Fibroblast of villous mesenchyme (primary cell): ENCODE measurements around the gene FYCO1. TPM values are rescaled to one million over a fixed set of nuclear protein-coding genes. Genes with fewer than 3 reads are reported as not detected.
A peak's percentile ranks its signal among the peaks of the same experiment; 100 is the strongest.

Experiments
- DNase-seq: peaks from one replicate; pipeline ENCODE4 v3.0.0-alpha.2; 2010; ENCODE audit warnings: low read depth
- H3K4me3 ChIP-seq: 2 replicates; pipeline ENCODE4 v1.5.1; 2011; ENCODE audit warnings: low read depth, mild to moderate bottlenecking, low read length
- CTCF ChIP-seq: IDR thresholded peaks from 2 replicates; pipeline ENCODE4 v1.5.1; 2012; ENCODE audit warnings: low read depth, mild to moderate bottlenecking, low read length; ENCODE audit not compliant: insufficient read depth
- total RNA-seq: library from RNA; depleted of rRNA; stranded (reverse); fragments of >200 nt; gene quantifications from 2 replicates; pipeline ENCODE4 v1.2.3, GENCODE V29; 2012

The FYCO1 gene
- total RNA-seq, 1 donor = 23.7 TPM

GRCh38 chr3:45994419-45995235, 997 bp downstream of the FYCO1 start:
- no peak for DNase-seq
- peak overlapping the region; percentile 91 for H3K4me3 ChIP-seq
- TF ChIP-seq CTCF = no peak

GRCh38 chr3:45993421-45994027, 2.1 kb downstream of the FYCO1 start:
- no peak for DNase-seq

GRCh38 chr3:45992821-45993221, 2.8 kb downstream of the FYCO1 start:
- peak; percentile 27 for DNase-seq
- H3K4me3 ChIP-seq = no peak overlapping the region
- no peak for TF ChIP-seq CTCF

More at GRCh38 chr3:45993421-45994027, 2.1 kb downstream of the FYCO1 start:
- TF ChIP-seq CTCF = no peak
- H3K4me3 ChIP-seq = no peak overlapping the region

- no peak for TF ChIP-seq CTCF
- no peak for DNase-seq
- no peak overlapping the region for H3K4me3 ChIP-seq
Observed at GRCh38 chr3:45992133-45992729, 3.4 kb downstream of the FYCO1 start.

GRCh38 chr3:45991341-45991740, 4.3 kb downstream of the FYCO1 start:
- TF ChIP-seq CTCF = no peak
- DNase-seq = no peak
- no peak overlapping the region for H3K4me3 ChIP-seq

- DNase-seq = no peak
- no peak for TF ChIP-seq CTCF
- H3K4me3 ChIP-seq = no peak overlapping the region
Observed at GRCh38 chr3:45990181-45990580, 5.4 kb downstream of the FYCO1 start.
